OCI-LY3 (cell line): ENCODE data around the gene CFAP46.

ENCODE experiments used
- CTCF ChIP-seq: fragments of 200-600, 300-600 bp; sonication (generic); IDR thresholded peaks from 2 replicates; pipeline ENCODE4 v1.5.1; 2014; ENCODE audit warnings: antibody characterized with exemption, low read length, low read depth
- EZH2phosphoT487 ChIP-seq: fragments of 200-600 bp; shearing (Covaris generic); IDR thresholded peaks from 2 replicates; pipeline ENCODE4 v1.6.1; 2018; ENCODE audit warnings: antibody characterized with exemption, mixed run types, low read depth

DNA sequence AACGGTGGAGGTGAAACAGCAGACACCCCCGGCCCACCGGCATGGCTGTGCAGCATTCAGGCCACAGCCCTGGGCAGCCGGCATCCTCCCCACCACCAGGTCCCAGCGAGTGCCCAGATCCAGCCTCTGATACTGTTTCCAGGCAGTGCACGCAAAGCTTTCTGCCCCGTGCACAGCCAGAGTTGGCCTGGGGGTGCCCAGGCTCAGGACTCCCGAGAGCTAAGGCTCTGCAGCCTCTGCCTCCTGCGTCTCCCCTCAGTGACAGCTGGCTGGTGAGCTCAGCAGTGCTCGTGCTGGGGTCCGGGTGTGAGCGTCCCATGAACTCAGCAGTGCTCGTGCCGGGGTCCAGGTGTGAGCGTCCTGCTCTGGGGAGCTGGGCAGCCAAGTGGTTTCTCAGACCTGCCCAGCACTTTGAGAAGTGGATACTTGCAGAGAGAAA, 65.4 kb downstream of the CFAP46 start:
- no peak for TF ChIP-seq EZH2phosphoT487
- no peak for TF ChIP-seq CTCF
